NT2/D1 (cell line): ENCODE data around the gene AMOT.

Experiments
- DNase-seq: peaks from one replicate; pipeline ENCODE4 v3.0.0-alpha.2; 2011; ENCODE audit warnings: low read depth, low spot score
- H3K27me3 ChIP-seq: 2 replicates; pipeline ENCODE4 v1.6.0; 2011; ENCODE audit warnings: mild to moderate bottlenecking; ENCODE audit not compliant: insufficient read length, insufficient read depth
- H3K36me3 ChIP-seq: 2 replicates; pipeline ENCODE4 v1.6.1; 2011; ENCODE audit warnings: mild to moderate bottlenecking, low read length, mixed read lengths; ENCODE audit not compliant: insufficient read depth, insufficient read length
- H3K4me1 ChIP-seq: 2 replicates; pipeline ENCODE4 v1.5.1; 2011; ENCODE audit not compliant: insufficient read depth, insufficient read length
- H3K4me3 ChIP-seq: 2 replicates; pipeline ENCODE4 v1.5.1; 2011; ENCODE audit warnings: low read depth; ENCODE audit not compliant: insufficient read length
- H3K9ac ChIP-seq: 2 replicates; pipeline ENCODE4 v1.6.0; 2011; ENCODE audit warnings: low read depth; ENCODE audit not compliant: insufficient read length
- H3K9me3 ChIP-seq: 2 replicates; pipeline ENCODE4 v1.5.1; 2011; ENCODE audit warnings: mild to moderate bottlenecking, low read length; ENCODE audit not compliant: insufficient read depth
- SUZ12 ChIP-seq: IDR thresholded peaks from 2 replicates; pipeline ENCODE4 v1.6.1; 2011; ENCODE audit not compliant: insufficient read length, insufficient read depth; ENCODE audit errors: extremely low read depth
- YY1 ChIP-seq: IDR thresholded peaks from 2 replicates; pipeline ENCODE4 v1.6.1; 2011; ENCODE audit not compliant: insufficient read length, insufficient read depth
- ZNF274 ChIP-seq: IDR thresholded peaks from 2 replicates; pipeline ENCODE4 v1.6.1; 2011; ENCODE audit warnings: mild to moderate bottlenecking, low read depth, low read length

Gene AMOT

DNA sequence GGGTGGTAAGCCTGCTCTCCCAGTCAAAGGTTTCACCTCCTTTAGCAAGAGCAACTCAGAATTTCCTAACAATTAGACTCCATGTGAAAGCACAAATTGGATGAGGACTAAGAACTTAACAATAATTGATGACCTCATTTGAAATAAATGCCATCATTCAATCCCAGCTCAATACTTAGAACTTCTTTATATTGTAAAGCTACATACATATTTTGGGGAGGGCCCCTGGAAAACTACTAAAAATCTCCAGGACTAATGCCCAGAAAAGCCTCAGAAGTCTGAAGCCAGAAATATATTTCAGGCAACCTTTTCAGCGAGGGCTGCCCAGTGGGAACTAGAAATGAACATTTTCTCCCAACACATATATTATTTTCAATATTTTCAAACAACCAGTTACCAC is 38.1 kb downstream of the AMOT start:
- TF ChIP-seq ZNF274 (no peak), SUZ12 (no peak), YY1 (no peak)
- Histone ChIP-seq H3K9ac (no peak overlapping the region), H3K27me3 (no peaks in the 10 kb centered on the region), H3K9me3 (peaks cover 11% of the 10 kb centered on the region; the same call in 1 of the 2 replicates), H3K4me3 (no peak overlapping the region), H3K4me1 (peaks cover 4% of the 10 kb centered on the region), H3K36me3 (peaks cover 6% of the 10 kb centered on the region)
- no peak for DNase-seq

DNA sequence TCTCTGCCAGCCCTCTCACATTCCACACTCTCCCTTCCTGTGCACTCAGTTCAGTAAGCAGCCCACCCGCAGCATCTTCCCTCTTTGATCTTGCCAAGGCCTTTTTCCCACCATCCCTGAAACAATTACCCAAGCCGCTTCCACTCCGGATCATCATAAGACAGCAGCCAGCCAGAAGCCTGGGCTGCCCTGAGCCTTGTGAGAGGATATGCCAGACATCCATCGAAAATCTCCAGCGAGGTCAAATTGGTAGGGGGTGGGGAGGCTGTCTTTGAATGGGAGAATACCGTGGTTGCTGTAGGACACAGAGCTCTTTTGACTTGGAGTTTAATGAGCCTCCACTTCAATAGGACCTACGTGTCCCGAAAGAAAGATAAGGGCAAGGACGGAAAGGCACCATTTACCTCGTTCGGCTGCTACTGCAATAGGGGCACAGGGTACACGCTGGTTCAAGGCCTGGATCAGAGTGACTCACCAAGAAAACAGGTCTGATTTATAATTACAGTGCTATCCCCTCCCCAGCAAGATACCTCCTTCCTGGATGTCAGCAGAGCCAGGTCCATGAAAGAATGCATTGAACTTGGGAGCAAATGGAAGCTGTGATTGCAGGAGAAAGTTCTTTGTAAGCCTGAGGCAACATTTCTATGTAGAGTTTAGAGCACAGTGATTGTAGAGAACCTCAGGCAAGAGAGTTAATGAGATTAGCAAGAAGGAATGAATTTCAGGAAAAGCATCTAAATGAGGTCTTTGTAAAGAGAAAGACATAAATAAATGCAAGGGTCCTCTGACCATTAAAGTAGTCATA is 39.5 kb downstream of the AMOT start:
- peak; percentile 11 for DNase-seq
- H3K9me3 ChIP-seq = peaks cover 11% of the 10 kb centered on the region; the same call in 1 of the 2 replicates
- no peak for TF ChIP-seq YY1
- TF ChIP-seq ZNF274 = no peak
- no peak for TF ChIP-seq SUZ12

DNA sequence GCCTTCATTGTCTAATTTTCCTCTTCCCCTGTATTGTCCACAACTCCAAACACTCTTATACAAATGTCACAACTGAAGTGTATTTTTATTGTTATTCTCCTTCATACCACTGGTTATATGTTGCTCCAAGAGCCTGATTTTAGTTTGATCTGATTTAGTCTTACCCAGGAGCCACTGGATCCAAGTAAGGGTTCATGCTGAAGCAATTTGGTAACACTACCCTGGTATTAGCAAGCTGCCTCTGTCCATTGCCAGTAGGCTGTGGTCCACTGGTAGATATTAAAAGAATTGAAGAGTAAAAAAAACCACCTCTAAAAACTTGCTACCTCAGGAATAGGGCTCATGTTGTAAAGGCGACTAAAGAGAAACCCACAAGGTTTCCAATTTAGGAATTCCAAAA is 41.2 kb downstream of the AMOT start:
- Histone ChIP-seq H3K9me3 (peaks cover 11% of the 10 kb centered on the region; the same call in 1 of the 2 replicates), H3K4me3 (no peak overlapping the region), H3K9ac (no peak overlapping the region), H3K27me3 (no peaks in the 10 kb centered on the region), H3K36me3 (peaks cover 6% of the 10 kb centered on the region), H3K4me1 (no peaks in the 10 kb centered on the region)
- TF ChIP-seq SUZ12 (no peak), ZNF274 (no peak), YY1 (no peak)
- DNase-seq = no peak

More for the DNA sequence above, 39.5 kb downstream of the AMOT start:
- peaks cover 6% of the 10 kb centered on the region for H3K36me3 ChIP-seq
- no peak overlapping the region for H3K4me3 ChIP-seq
- H3K9ac ChIP-seq = no peak overlapping the region
- no peaks in the 10 kb centered on the region for H3K27me3 ChIP-seq
- no peaks in the 10 kb centered on the region for H3K4me1 ChIP-seq

DNA sequence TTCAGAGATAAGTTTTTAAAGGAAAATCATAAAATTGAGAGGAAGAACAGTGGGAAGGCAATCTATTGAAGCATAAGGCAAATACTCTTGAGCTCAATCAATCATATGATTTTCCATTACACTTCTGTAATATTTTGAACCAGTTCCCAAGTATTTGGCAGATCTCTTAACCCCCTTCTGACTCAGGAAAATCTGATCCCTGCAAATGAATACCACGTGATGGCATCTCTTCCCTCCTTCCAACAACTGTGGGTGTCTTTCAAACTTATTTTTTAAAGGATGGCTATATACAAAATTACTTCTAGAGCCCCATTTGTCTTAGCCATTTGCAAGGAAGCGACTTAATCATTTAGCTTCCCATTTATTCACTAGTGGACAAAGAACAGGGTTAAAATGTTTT is 41.9 kb downstream of the AMOT start:
- DNase-seq = no peak
- no peak overlapping the region for H3K4me3 ChIP-seq
- peaks cover 11% of the 10 kb centered on the region; the same call in 1 of the 2 replicates for H3K9me3 ChIP-seq
- H3K27me3 ChIP-seq = no peaks in the 10 kb centered on the region
- no peak overlapping the region for H3K9ac ChIP-seq
- TF ChIP-seq YY1 (no peak), ZNF274 (no peak), SUZ12 (no peak)
- no peaks in the 10 kb centered on the region for H3K4me1 ChIP-seq
- H3K36me3 ChIP-seq = peaks cover 6% of the 10 kb centered on the region

DNA sequence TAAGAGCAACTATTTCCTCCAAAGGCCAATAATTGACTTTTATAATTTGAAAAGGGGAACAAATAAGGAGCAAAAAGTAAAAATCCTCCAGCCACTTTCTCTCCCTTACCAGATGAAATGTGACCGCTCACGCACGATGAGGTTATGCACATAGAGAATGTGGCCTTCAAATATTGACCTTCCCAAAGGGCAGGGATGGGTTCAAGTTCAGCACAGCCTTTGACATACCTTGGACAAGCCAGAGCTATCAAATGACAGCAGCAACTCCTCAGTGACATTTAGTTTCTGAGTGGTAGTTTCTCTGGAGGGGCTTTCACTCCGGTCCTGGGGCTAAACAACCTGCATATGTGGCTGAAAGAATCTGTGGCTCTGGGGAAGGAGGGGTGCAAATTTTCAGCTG is 50.7 kb downstream of the AMOT start:
- no peaks in the 10 kb centered on the region for H3K4me1 ChIP-seq
- no peak for DNase-seq
- no peaks in the 10 kb centered on the region for H3K27me3 ChIP-seq
- H3K36me3 ChIP-seq = peaks cover 29% of the 10 kb centered on the region
- no peaks in the 10 kb centered on the region for H3K9me3 ChIP-seq
- TF ChIP-seq YY1 = no peak
- TF ChIP-seq SUZ12 = no peak
- no peak for TF ChIP-seq ZNF274
- H3K9ac ChIP-seq = no peak overlapping the region
- H3K4me3 ChIP-seq = no peak overlapping the region

DNA sequence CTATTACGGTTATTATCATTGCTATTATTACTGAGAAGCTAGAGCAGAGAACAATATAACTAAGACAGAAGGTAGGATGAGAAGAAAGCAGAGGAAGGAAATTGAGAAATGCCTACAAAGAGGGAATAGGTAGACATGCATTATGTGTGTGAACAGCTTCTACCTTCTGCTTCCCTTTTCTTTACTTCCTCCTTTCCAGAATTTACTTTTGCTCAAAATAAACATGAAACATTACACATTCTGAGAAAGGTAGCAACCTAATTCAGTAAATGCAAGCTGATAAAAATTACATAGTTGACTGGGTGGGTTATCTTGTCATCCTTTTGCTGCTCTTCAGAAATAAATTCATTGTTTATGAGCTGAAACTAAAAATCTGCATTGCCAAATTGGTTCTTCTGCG is 54.6 kb downstream of the AMOT start:
- H3K9me3 ChIP-seq = no peaks in the 10 kb centered on the region; the same call in 1 of the 2 replicates
- no peak overlapping the region for H3K4me3 ChIP-seq
- TF ChIP-seq SUZ12 (no peak), ZNF274 (no peak), YY1 (no peak)
- H3K27me3 ChIP-seq = no peaks in the 10 kb centered on the region
- no peak overlapping the region for H3K9ac ChIP-seq
- DNase-seq = no peak
- peaks cover 29% of the 10 kb centered on the region for H3K36me3 ChIP-seq
- H3K4me1 ChIP-seq = no peaks in the 10 kb centered on the region

DNA sequence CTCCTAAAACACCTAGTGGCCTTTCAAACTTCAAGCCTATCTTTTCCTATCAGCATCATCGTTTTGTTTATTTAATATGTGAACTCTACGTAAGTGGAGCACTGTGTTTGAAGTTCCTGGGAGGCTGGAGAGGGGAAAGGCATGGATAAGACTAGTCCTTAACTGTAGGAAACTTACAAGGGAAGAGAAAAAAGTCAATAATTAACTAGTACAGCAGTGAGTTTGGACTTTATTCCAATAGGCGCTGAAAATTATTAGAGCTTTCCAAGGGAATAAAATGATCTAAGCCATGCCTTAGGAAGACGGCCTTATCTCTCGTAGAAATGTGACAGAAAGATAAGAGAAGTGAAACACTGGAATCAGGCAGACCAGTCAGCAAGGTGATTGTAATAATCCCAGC is 55.3 kb downstream of the AMOT start:
- DNase-seq = no peak
- peaks cover 30% of the 10 kb centered on the region for H3K36me3 ChIP-seq

More for the DNA sequence above, 55.3 kb downstream of the AMOT start:
- TF ChIP-seq YY1 (no peak), SUZ12 (no peak), ZNF274 (no peak)
- no peaks in the 10 kb centered on the region for H3K27me3 ChIP-seq
- no peak overlapping the region for H3K9ac ChIP-seq
- no peaks in the 10 kb centered on the region for H3K4me1 ChIP-seq
- H3K9me3 ChIP-seq = no peaks in the 10 kb centered on the region; the same call in 1 of the 2 replicates
- H3K4me3 ChIP-seq = no peak overlapping the region
